T-helper 1 cell treated with Interleukin-12 subunit alpha and Interleukin-12 subunit beta and Interleukin-4 antibody, amounts not matched to agents 30 ng/mL and 1 ng/mL, for 36 hours (primary cell): ENCODE data around the gene POLD4. TPM values are rescaled to one million over a fixed set of nuclear protein-coding genes. Genes with fewer than 3 reads are reported as not detected.

Source experiments
- intact Hi-C: fragments of 100-400 bp; cut with micrococcal nuclease; formaldehyde crosslinking; loops from one replicate; pipeline ENCODE4 v1.15.1; 2024
- total RNA-seq: library from RNA; stranded (reverse); gene quantifications from 2 replicates; pipeline ENCODE4 v1.2.3, GENCODE V29; 2022

POLD4 gene
- total RNA-seq, 1 donor from 2014 or later: 58.8 TPM

GRCh38 chr11:67390947-67391303 is 37.6 kb upstream of the POLD4 start:
- intact Hi-C loops: loop anchor here (1.0 kb wide), 2 partner anchors 38 to 73 kb away; partner anchors contain the start of gene POLD4

GRCh38 chr11:67389477-67389876 is 36.1 kb upstream of the POLD4 start:
- intact Hi-C loops: loop anchor here (1.0 kb wide), 1 partner anchor 117 kb away; no protein-coding TSS in a partner anchor

- intact Hi-C loops: no loop called here
These were observed 34.2 kb upstream of the POLD4 start for GRCh38 chr11:67387518-67387917.

- intact Hi-C loops: no loop called here
These were observed 33.7 kb upstream of the POLD4 start for GRCh38 chr11:67387069-67387468.

- intact Hi-C loops: no loop called here
These were observed 31.6 kb upstream of the POLD4 start for GRCh38 chr11:67384851-67385366.

GRCh38 chr11:67382276-67383136 is 29.2 kb upstream of the POLD4 start:
- intact Hi-C loops: loop anchor here (1.0 to 2.0 kb wide), 6 partner anchors 9 to 301 kb away; partner anchors contain the start of gene CLCF1

- intact Hi-C loops: no loop called here
These were observed 28.1 kb upstream of the POLD4 start for GRCh38 chr11:67381244-67381972.

- intact Hi-C loops: no loop called here
These were observed 26.0 kb upstream of the POLD4 start for GRCh38 chr11:67379061-67380058.

- intact Hi-C loops: no loop called here
These were observed 25.2 kb upstream of the POLD4 start for GRCh38 chr11:67378544-67378943.

GRCh38 chr11:67376873-67377808 is 23.8 kb upstream of the POLD4 start:
- intact Hi-C loops: no loop called here

GRCh38 chr11:67376063-67376820 is 22.9 kb upstream of the POLD4 start:
- intact Hi-C loops: no loop called here

GRCh38 chr11:67375320-67376055 is 22.1 kb upstream of the POLD4 start:
- intact Hi-C loops: no loop called here

- intact Hi-C loops: loop anchor here (1.0 kb wide), 1 partner anchor 17 kb away; no protein-coding TSS in a partner anchor
These were observed 21.4 kb upstream of the POLD4 start for GRCh38 chr11:67374571-67375281.

- intact Hi-C loops: loop anchor here (1.0 kb wide), 2 partner anchors 8 to 17 kb away; no protein-coding TSS in a partner anchor
These were observed 20.6 kb upstream of the POLD4 start for GRCh38 chr11:67373648-67374570.

- intact Hi-C loops: loop anchor here (1.0 kb wide), 1 partner anchor 9 kb away; no protein-coding TSS in a partner anchor
These were observed 19.8 kb upstream of the POLD4 start, which contains the start of gene CLCF1 for GRCh38 chr11:67372993-67373647. Gene CLCF1 (minus strand): TSS chr11:67373598. CDS start chr11:67373539, 59 bp downstream.
